HG03565 (cell line): ENCODE results near the gene KRTAP11-1.

Experiments used
- ATAC-seq: cut with Tn5 transposase; IDR thresholded peaks from one replicate; pipeline ENCODE4 v1.9.1; 2021; ENCODE audit warnings: mild to moderate bottlenecking, moderate library complexity; ENCODE audit not compliant: unreplicated experiment

KRTAP11-1 gene

GRCh38 chr21:30881480-30881879 lies at the start of gene KRTAP11-1:
Gene KRTAP11-1, minus strand, starts transcription at chr21:30881580. Its CDS starts 56 bp downstream, at chr21:30881524.
- ATAC-seq, result no peak

- ATAC-seq, result no peak
These were observed 42.8 kb upstream of the KRTAP11-1 start for GRCh38 chr21:30924146-30924700.

- no peak for ATAC-seq
These were observed 39.7 kb upstream of the KRTAP11-1 start for GRCh38 chr21:30921129-30921528.

GRCh38 chr21:30917557-30917956 lies 36.2 kb upstream of the KRTAP11-1 start:
- no peak for ATAC-seq

- no peak for ATAC-seq
These were observed 19.5 kb upstream of the KRTAP11-1 start for GRCh38 chr21:30900881-30901280.

GRCh38 chr21:30882866-30883597 lies 1.7 kb upstream of the KRTAP11-1 start:
- no peak for ATAC-seq

- no peak for ATAC-seq
These were observed 466 bp downstream of the KRTAP11-1 start for GRCh38 chr21:30880914-30881313.

- no peak for ATAC-seq
These were observed 6.9 kb downstream of the KRTAP11-1 start for GRCh38 chr21:30874526-30874925.

GRCh38 chr21:30847627-30848500 lies 33.5 kb downstream of the KRTAP11-1 start:
- no peak for ATAC-seq

- no peak for ATAC-seq
These were observed 38.4 kb downstream of the KRTAP11-1 start for GRCh38 chr21:30842990-30843389.

GRCh38 chr21:30839304-30839703 lies 42.1 kb downstream of the KRTAP11-1 start:
- ATAC-seq, result no peak

GRCh38 chr21:30838536-30838935 lies 42.8 kb downstream of the KRTAP11-1 start:
- no peak for ATAC-seq

- no peak for ATAC-seq
These were observed 50.1 kb downstream of the KRTAP11-1 start for GRCh38 chr21:30831194-30831765.
